HUES64 (cell line): ENCODE data around the gene ODC1.

Experiments
- H3K27ac ChIP-seq: 2 replicates; pipeline ENCODE4 v1.7.0; 2013; ENCODE audit warnings: low read depth, low read length, inconsistent platforms
- H3K27me3 ChIP-seq: 2 replicates; pipeline ENCODE4 v1.6.1; 2013; ENCODE audit warnings: mild to moderate bottlenecking, low read length; ENCODE audit not compliant: insufficient read depth
- H3K36me3 ChIP-seq: 2 replicates; pipeline ENCODE4 v1.6.1; 2013; ENCODE audit warnings: mild to moderate bottlenecking, low read length; ENCODE audit not compliant: insufficient read depth
- H3K4me1 ChIP-seq: 2 replicates; pipeline ENCODE4 v1.6.1; 2013; ENCODE audit warnings: mild to moderate bottlenecking, low read length, moderate library complexity; ENCODE audit not compliant: insufficient read depth
- H3K4me3 ChIP-seq: 2 replicates; pipeline ENCODE4 v1.5.1; 2013; ENCODE audit warnings: mild to moderate bottlenecking, low read length, moderate library complexity
- H3K9ac ChIP-seq: 2 replicates; pipeline ENCODE4 v1.6.1; 2013; ENCODE audit warnings: mild to moderate bottlenecking, low read depth, low read length
- H3K9me3 ChIP-seq: 2 replicates; pipeline ENCODE4 v1.6.1; 2013; ENCODE audit warnings: low read depth, low read length; ENCODE audit not compliant: insufficient read depth
- WGBS: fragments of 150-250, 120-280 bp; methylation state at CpG from one replicate; pipeline ENCODE4 v1.1.7; 2013; ENCODE audit warnings: missing lambda C conversion rate; 5-methylcytosine and 5-hydroxymethylcytosine counted together

ODC1 gene

GRCh38 chr2:10439971-10440370 is 8.2 kb downstream of the ODC1 start:
- H3K4me1 ChIP-seq: no peaks in the 10 kb centered on the region
- peaks cover 56% of the 10 kb centered on the region for H3K36me3 ChIP-seq
- H3K9me3 ChIP-seq: no peaks in the 10 kb centered on the region
- no peak overlapping the region for H3K4me3 ChIP-seq
- H3K27me3 ChIP-seq: no peaks in the 10 kb centered on the region
- H3K9ac ChIP-seq: no peak overlapping the region
- H3K27ac ChIP-seq: no peak overlapping the region
- 93% methylated on average over 8 of the region's 8 CpGs for WGBS

- Histone ChIP-seq H3K9ac (no peak overlapping the region), H3K9me3 (no peaks in the 10 kb centered on the region), H3K36me3 (peaks cover 49% of the 10 kb centered on the region), H3K4me3 (no peak overlapping the region), H3K4me1 (no peaks in the 10 kb centered on the region), H3K27ac (no peak overlapping the region), H3K27me3 (no peaks in the 10 kb centered on the region)
- 92% methylated on average over 11 of the region's 11 CpGs for WGBS
These were observed 8.8 kb downstream of the ODC1 start for GRCh38 chr2:10439185-10439879.

GRCh38 chr2:10438688-10439087 is 9.4 kb downstream of the ODC1 start:
- no peaks in the 10 kb centered on the region for H3K27me3 ChIP-seq
- no peak overlapping the region for H3K9ac ChIP-seq
- H3K4me1 ChIP-seq: no peaks in the 10 kb centered on the region
- H3K9me3 ChIP-seq: no peaks in the 10 kb centered on the region
- peaks cover 43% of the 10 kb centered on the region for H3K36me3 ChIP-seq
- 92% methylated on average over 14 of the region's 14 CpGs for WGBS
- H3K4me3 ChIP-seq: no peak overlapping the region
- H3K27ac ChIP-seq: no peak overlapping the region

- H3K9me3 ChIP-seq: no peaks in the 10 kb centered on the region
- H3K27ac ChIP-seq: no peak overlapping the region
- WGBS: 93% methylated on average over 9 of the region's 9 CpGs
- peaks cover 34% of the 10 kb centered on the region for H3K36me3 ChIP-seq
- no peak overlapping the region for H3K9ac ChIP-seq
- no peaks in the 10 kb centered on the region for H3K27me3 ChIP-seq
- no peaks in the 10 kb centered on the region for H3K4me1 ChIP-seq
- no peak overlapping the region for H3K4me3 ChIP-seq
These were observed 10.3 kb downstream of the ODC1 start for GRCh38 chr2:10437806-10438205.

- no peak overlapping the region for H3K4me3 ChIP-seq
- peaks cover 7% of the 10 kb centered on the region; the same call in 1 of the 2 replicates for H3K27me3 ChIP-seq
- H3K27ac ChIP-seq: no peak overlapping the region
- H3K4me1 ChIP-seq: no peaks in the 10 kb centered on the region
- peaks cover 22% of the 10 kb centered on the region for H3K36me3 ChIP-seq
- 84% methylated on average over 13 of the region's 13 CpGs for WGBS
- H3K9me3 ChIP-seq: no peaks in the 10 kb centered on the region
- no peak overlapping the region for H3K9ac ChIP-seq
These were observed 11.5 kb downstream of the ODC1 start for GRCh38 chr2:10436583-10437110.

DNA sequence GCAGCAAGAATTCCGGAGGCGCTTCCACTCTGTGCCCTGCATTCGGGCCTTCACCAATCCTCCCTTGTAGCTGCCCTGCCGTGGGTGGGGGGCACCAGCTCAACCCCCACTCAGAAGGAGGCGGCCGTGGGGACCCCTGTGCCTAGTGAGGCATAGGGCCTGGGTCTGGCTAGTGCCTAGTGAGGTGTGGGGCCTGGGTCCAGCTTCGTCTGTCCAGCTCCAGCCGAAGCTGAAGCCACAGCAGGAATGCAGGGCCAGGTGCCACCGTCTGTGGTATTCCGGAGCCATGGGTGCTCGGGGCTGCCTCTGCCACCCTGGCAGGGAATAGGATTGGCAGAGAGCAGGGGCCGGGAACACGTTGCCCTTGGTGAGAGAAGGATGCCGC is 12.3 kb downstream of the ODC1 start:
- H3K9me3 ChIP-seq: no peaks in the 10 kb centered on the region
- 90% methylated on average over 14 of the region's 14 CpGs for WGBS
- no peaks in the 10 kb centered on the region for H3K4me1 ChIP-seq
- no peak overlapping the region for H3K27ac ChIP-seq
- H3K9ac ChIP-seq: no peak overlapping the region
- H3K27me3 ChIP-seq: peaks cover 10% of the 10 kb centered on the region; the same call in 1 of the 2 replicates
- peaks cover 14% of the 10 kb centered on the region for H3K36me3 ChIP-seq
- H3K4me3 ChIP-seq: no peak overlapping the region

GRCh38 chr2:10434886-10435819 is 13.0 kb downstream of the ODC1 start:
- Histone ChIP-seq H3K27me3 (peaks cover 10% of the 10 kb centered on the region; the same call in 1 of the 2 replicates), H3K27ac (no peak overlapping the region), H3K4me1 (no peaks in the 10 kb centered on the region), H3K4me3 (no peak overlapping the region), H3K9ac (no peak overlapping the region), H3K9me3 (no peaks in the 10 kb centered on the region), H3K36me3 (peaks cover 7% of the 10 kb centered on the region)
- WGBS: 49% methylated on average over 28 of the region's 28 CpGs

- H3K27ac ChIP-seq: no peak overlapping the region
- WGBS: 87% methylated on average over 19 of the region's 19 CpGs
These were observed 13.9 kb downstream of the ODC1 start for GRCh38 chr2:10433947-10434885.

GRCh38 chr2:10433264-10433946 is 14.7 kb downstream of the ODC1 start:
- H3K4me1 ChIP-seq: no peaks in the 10 kb centered on the region
- H3K27me3 ChIP-seq: peaks cover 10% of the 10 kb centered on the region; the same call in 1 of the 2 replicates
- no peak overlapping the region for H3K27ac ChIP-seq
- H3K9me3 ChIP-seq: no peaks in the 10 kb centered on the region
- 92% methylated on average over 10 of the region's 10 CpGs for WGBS
- H3K4me3 ChIP-seq: no peak overlapping the region
- no peaks in the 10 kb centered on the region for H3K36me3 ChIP-seq
- no peak overlapping the region for H3K9ac ChIP-seq

More at GRCh38 chr2:10433947-10434885, 13.9 kb downstream of the ODC1 start:
- Histone ChIP-seq H3K9me3 (no peaks in the 10 kb centered on the region), H3K36me3 (no peaks in the 10 kb centered on the region; the same call in 1 of the 2 replicates), H3K9ac (no peak overlapping the region), H3K4me3 (no peak overlapping the region), H3K27me3 (peaks cover 10% of the 10 kb centered on the region; the same call in 1 of the 2 replicates), H3K4me1 (no peaks in the 10 kb centered on the region)
